SK-N-SH (cell line): ENCODE measurements around the gene NR6A1. TPM values are rescaled to one million over a fixed set of nuclear protein-coding genes. Genes with fewer than 3 reads are reported as not detected.

ENCODE experiments used
- CTCF ChIA-PET: fragments of 300-600, 350-600 bp; formaldehyde crosslinking; extraction: SDS; loops from one replicate; lab custom pipeline; 2021; lab: Yijun Ruan, JAX
- POLR2A ChIA-PET: fragments of 350-600 bp; sonication (Branson Sonifier 250); formaldehyde crosslinking; extraction: SDS; loops from one replicate; lab custom pipeline; 2020; ENCODE audit warnings: antibody characterized with exemption, inconsistent platforms; lab: Yijun Ruan, JAX
- DNase-seq: peaks from one replicate; pipeline ENCODE4 v3.0.0; 2012
- H2AFZ ChIP-seq: fragments of 200-600 bp; sonication (generic); 2 replicates; pipeline ENCODE4 v1.8.1; 2016; ENCODE audit warnings: antibody characterized with exemption, mild to moderate bottlenecking, low read depth
- H3F3A ChIP-seq: fragments of 200-600 bp; sonication (generic); replicated peaks from 2 replicates; pipeline ENCODE3; 2016; ENCODE audit warnings: antibody characterized with exemption, mild to moderate bottlenecking; ENCODE audit not compliant: insufficient read depth
- H3K27ac ChIP-seq, 2 experiments: fragments of 200-500 bp in 1 of 2; fragments of 200-600 bp in 1 of 2; sonication (Bioruptor generic) in 1 of 2; sonication (generic), shearing (Covaris generic) in 1 of 2; 2 replicates each; pipeline versions ENCODE4 v1.5.1 to v1.6.1; 2014 to 2016; ENCODE audit warnings: low read depth in 2 of 2, inconsistent platforms in 1 of 2, low read length in 1 of 2, mild to moderate bottlenecking in 1 of 2, mixed read lengths in 1 of 2
- H3K27me3 ChIP-seq: fragments of 200-600 bp; sonication (generic), shearing (Covaris generic); 2 replicates; pipeline ENCODE4 v1.6.1; 2016; ENCODE audit warnings: mixed run types; ENCODE audit not compliant: insufficient read depth
- H3K36me3 ChIP-seq, 2 experiments: fragments of 200-500 bp in 1 of 2; fragments of 200-600 bp in 1 of 2; sonication (Bioruptor generic) in 1 of 2; sonication (generic) in 1 of 2; replicated peaks in 1 of 2; 2 replicates each; pipeline versions ENCODE3 to v1.5.1; 2014 to 2016; ENCODE audit warnings: low read length in 1 of 2, mild to moderate bottlenecking in 1 of 2; ENCODE audit not compliant: insufficient read depth in 2 of 2, control insufficient read depth in 1 of 2
- H3K4me1 ChIP-seq, 2 experiments: fragments of 200-500 bp in 1 of 2; fragments of 200-600 bp in 1 of 2; sonication (Bioruptor generic) in 1 of 2; sonication (generic), shearing (Covaris generic) in 1 of 2; 2 replicates each; pipeline versions ENCODE4 v1.5.1 to v1.6.1; 2014 to 2016; ENCODE audit warnings: low read depth in 1 of 2, low read length in 1 of 2, mixed run types in 1 of 2; ENCODE audit not compliant: insufficient read depth in 2 of 2, control insufficient read depth in 1 of 2
- H3K4me2 ChIP-seq: fragments of 200-600 bp; sonication (generic), shearing (Covaris generic); 2 replicates; pipeline ENCODE4 v1.6.1; 2017; ENCODE audit warnings: mixed run types
- H3K4me3 ChIP-seq, 2 experiments: fragments of 200-500 bp in 1 of 2; fragments of 200-600 bp in 1 of 2; sonication (Bioruptor generic) in 1 of 2; sonication (generic), shearing (Covaris generic) in 1 of 2; 2 replicates each; pipeline versions ENCODE4 v1.5.1 to v1.8.1; 2014 to 2016; ENCODE audit warnings: low read depth in 2 of 2, inconsistent platforms in 1 of 2, low read length in 1 of 2, mild to moderate bottlenecking in 1 of 2, mixed read lengths in 1 of 2, moderate library complexity in 1 of 2
- H3K79me2 ChIP-seq: fragments of 200-600 bp; sonication (generic); 2 replicates; pipeline ENCODE4 v1.8.1; 2017; ENCODE audit warnings: mild to moderate bottlenecking; ENCODE audit not compliant: insufficient read depth
- H3K9ac ChIP-seq: fragments of 200-600 bp; sonication (generic); 2 replicates; pipeline ENCODE4 v1.6.1; 2017; ENCODE audit warnings: mixed run types
- H3K9me2 ChIP-seq: fragments of 200-600 bp; sonication (generic); 2 replicates; pipeline ENCODE4 v1.6.1; 2017; ENCODE audit warnings: mixed run types
- H3K9me3 ChIP-seq: fragments of 200-600 bp; sonication (generic); 2 replicates; pipeline ENCODE4 v1.6.1; 2017; ENCODE audit warnings: mixed run types, mild to moderate bottlenecking, moderate library complexity
- H4K20me1 ChIP-seq: fragments of 200-600 bp; sonication (generic); 2 replicates; pipeline ENCODE4 v1.6.1; 2017; ENCODE audit warnings: mild to moderate bottlenecking, mixed run types; ENCODE audit not compliant: insufficient read depth
- ELF1 ChIP-seq: IDR thresholded peaks from 2 replicates; pipeline ENCODE4 v1.4.0; 2012
- EZH2phosphoT487 ChIP-seq: fragments of 200-600 bp; sonication (generic); IDR thresholded peaks from 2 replicates; pipeline ENCODE4 v1.6.1; 2017; ENCODE audit warnings: low read depth, mixed run types, mild to moderate bottlenecking, antibody characterized with exemption, moderate library complexity, borderline replicate concordance
- FOXJ3 ChIP-seq: sonication (generic); formaldehyde crosslinking; IDR thresholded peaks from 2 replicates; pipeline ENCODE4 v1.5.1; 2020; ENCODE audit warnings: mild to moderate bottlenecking, missing genetic modification reagents
- GATA2 ChIP-seq: sonication (generic); formaldehyde crosslinking; IDR thresholded peaks from 2 replicates; pipeline ENCODE4 v1.5.0; 2020; ENCODE audit warnings: mild to moderate bottlenecking, missing genetic modification reagents
- JUND ChIP-seq: IDR thresholded peaks from 2 replicates; pipeline ENCODE4 v1.4.0; 2012
- MXI1 ChIP-seq: IDR thresholded peaks from 2 replicates; pipeline ENCODE4 v1.6.1; 2012; ENCODE audit warnings: mild to moderate bottlenecking, low read depth, low read length, improper control_type of control experiment
- POLR2AphosphoS5 ChIP-seq: IDR thresholded peaks from 2 replicates; pipeline ENCODE4 v1.6.1; 2012; ENCODE audit warnings: low read depth, low read length
- RAD21 ChIP-seq: IDR thresholded peaks from 2 replicates; pipeline ENCODE4 v1.6.1; 2012; ENCODE audit warnings: mild to moderate bottlenecking, low read length
- SIN3A ChIP-seq: IDR thresholded peaks from 2 replicates; pipeline ENCODE4 v1.6.1; 2012; ENCODE audit warnings: low read depth, mild to moderate bottlenecking, low read length, moderate library complexity, borderline replicate concordance
- SMC3 ChIP-seq: IDR thresholded peaks from 2 replicates; pipeline ENCODE4 v1.6.1; 2012; ENCODE audit warnings: low read depth, low read length, improper control_type of control experiment
- WGBS: methylation state at CpG from one replicate; pipeline ENCODE4 v1.1.6; 2017; ENCODE audit warnings: low lambda C conversion rate; 5-methylcytosine and 5-hydroxymethylcytosine counted together
- polyA plus RNA-seq, 3 experiments: library from polyadenylated mRNA; depleted of rRNA; stranded (reverse); fragments of >200 nt; gene quantifications; 2 replicates each; pipeline ENCODE4 v1.2.3, GENCODE V29; 2012
- TF ChIP-seq, protein P1 (sequence below): IDR thresholded peaks from 2 replicates; pipeline ENCODE4 v1.4.0; 2012; ENCODE audit warnings: low read depth, borderline replicate concordance
- TF ChIP-seq, protein P2 (sequence below): fragments of 150-350 bp; IDR thresholded peaks from 2 replicates; pipeline ENCODE4 v1.6.1; 2017; ENCODE audit warnings: antibody characterized with exemption, low read length, low read depth, borderline replicate concordance
- TF ChIP-seq, protein P3 (sequence below): IDR thresholded peaks from 2 replicates; pipeline ENCODE4 v1.4.0; 2012; ENCODE audit warnings: low read depth, borderline replicate concordance
- TF ChIP-seq, protein P4 (sequence below): fragments of 200-600 bp; sonication (generic); IDR thresholded peaks from 2 replicates; pipeline ENCODE4 v1.6.1; 2017; ENCODE audit warnings: antibody characterized with exemption, mild to moderate bottlenecking, moderate library complexity
- TF ChIP-seq, protein P5 (sequence below): IDR thresholded peaks from 2 replicates; pipeline ENCODE4 v1.6.1; 2012; ENCODE audit warnings: mild to moderate bottlenecking, low read depth, low read length, moderate library complexity
- TF ChIP-seq, protein P6 (sequence below): fragments of 150-350 bp; IDR thresholded peaks from 2 replicates; pipeline ENCODE4 v1.6.1; 2016; ENCODE audit warnings: mild to moderate bottlenecking, low read depth, low read length

NR6A1 gene
- polyA plus RNA-seq, 1 of the 3 experiments (the other 2 are of a cell fraction): 1.2 TPM

DNA sequence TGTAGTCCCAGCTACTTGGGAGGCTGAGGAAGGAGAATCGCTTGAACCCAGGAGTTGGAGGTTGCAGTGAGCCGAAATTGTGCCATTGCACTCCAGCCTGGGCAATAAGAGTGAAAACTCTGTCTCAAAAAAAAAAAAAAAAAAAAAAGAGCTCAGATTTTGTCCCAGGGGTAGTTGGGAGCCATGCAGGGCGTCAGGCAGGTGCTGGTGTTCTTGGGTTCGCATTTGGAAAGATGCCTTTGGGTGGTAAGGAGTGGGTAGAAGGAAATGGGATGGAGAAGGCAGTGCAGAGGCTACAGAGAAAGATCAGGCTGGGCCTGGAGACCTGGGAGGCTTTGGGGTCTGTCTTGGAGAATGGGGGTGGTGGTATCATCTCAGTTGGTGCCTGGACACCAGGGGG, 297.0 kb downstream of the NR6A1 start:
- Histone ChIP-seq H3K4me2 (no peak overlapping the region), H3K4me1 (peaks cover 0 to 10% of the 10 kb centered on the region in 2 experiments; a peak in 1 of 4 replicates), H3K36me3 (no peaks in the 10 kb centered on the region), H3K27me3 (no peaks in the 10 kb centered on the region; the same call in 1 of the 2 replicates), H3K9ac (no peak overlapping the region), H3K9me3 (no peaks in the 10 kb centered on the region), H3K9me2 (no peaks in the 10 kb centered on the region), H3K79me2 (no peaks in the 10 kb centered on the region), H3F3A (no peaks in the 10 kb centered on the region), H3K27ac (no peak overlapping the region), H4K20me1 (no peaks in the 10 kb centered on the region), H2AFZ (no peak overlapping the region)
- no peak for DNase-seq
- WGBS: 46% methylated on average over 4 of the region's 4 CpGs
- ChIA-PET POLR2A (no interaction called here), CTCF (interaction anchor here (1.3 to 3.0 kb wide), 4 partner anchors 12 to 81 kb away, joined by 3 to 10 read pairs (median 4); no protein-coding TSS in a partner anchor)
- TF ChIP-seq SIN3A: no peak
- no peak for TF ChIP-seq FOXJ3 (CRISPR knock-in tag)
- no peak for TF ChIP-seq GATA2
- TF ChIP-seq, protein P1, sequence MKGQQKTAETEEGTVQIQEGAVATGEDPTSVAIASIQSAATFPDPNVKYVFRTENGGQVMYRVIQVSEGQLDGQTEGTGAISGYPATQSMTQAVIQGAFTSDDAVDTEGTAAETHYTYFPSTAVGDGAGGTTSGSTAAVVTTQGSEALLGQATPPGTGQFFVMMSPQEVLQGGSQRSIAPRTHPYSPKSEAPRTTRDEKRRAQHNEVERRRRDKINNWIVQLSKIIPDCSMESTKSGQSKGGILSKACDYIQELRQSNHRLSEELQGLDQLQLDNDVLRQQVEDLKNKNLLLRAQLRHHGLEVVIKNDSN: no peak
- TF ChIP-seq, protein P2, sequence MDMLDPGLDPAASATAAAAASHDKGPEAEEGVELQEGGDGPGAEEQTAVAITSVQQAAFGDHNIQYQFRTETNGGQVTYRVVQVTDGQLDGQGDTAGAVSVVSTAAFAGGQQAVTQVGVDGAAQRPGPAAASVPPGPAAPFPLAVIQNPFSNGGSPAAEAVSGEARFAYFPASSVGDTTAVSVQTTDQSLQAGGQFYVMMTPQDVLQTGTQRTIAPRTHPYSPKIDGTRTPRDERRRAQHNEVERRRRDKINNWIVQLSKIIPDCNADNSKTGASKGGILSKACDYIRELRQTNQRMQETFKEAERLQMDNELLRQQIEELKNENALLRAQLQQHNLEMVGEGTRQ: no peak
- no peak for TF ChIP-seq ELF1
- no peak for TF ChIP-seq EZH2phosphoT487
- no peak for TF ChIP-seq MXI1
- TF ChIP-seq, protein P3, sequence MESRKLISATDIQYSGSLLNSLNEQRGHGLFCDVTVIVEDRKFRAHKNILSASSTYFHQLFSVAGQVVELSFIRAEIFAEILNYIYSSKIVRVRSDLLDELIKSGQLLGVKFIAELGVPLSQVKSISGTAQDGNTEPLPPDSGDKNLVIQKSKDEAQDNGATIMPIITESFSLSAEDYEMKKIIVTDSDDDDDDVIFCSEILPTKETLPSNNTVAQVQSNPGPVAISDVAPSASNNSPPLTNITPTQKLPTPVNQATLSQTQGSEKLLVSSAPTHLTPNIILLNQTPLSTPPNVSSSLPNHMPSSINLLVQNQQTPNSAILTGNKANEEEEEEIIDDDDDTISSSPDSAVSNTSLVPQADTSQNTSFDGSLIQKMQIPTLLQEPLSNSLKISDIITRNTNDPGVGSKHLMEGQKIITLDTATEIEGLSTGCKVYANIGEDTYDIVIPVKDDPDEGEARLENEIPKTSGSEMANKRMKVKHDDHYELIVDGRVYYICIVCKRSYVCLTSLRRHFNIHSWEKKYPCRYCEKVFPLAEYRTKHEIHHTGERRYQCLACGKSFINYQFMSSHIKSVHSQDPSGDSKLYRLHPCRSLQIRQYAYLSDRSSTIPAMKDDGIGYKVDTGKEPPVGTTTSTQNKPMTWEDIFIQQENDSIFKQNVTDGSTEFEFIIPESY: no peak
- TF ChIP-seq SMC3: no peak
- TF ChIP-seq, protein P4, sequence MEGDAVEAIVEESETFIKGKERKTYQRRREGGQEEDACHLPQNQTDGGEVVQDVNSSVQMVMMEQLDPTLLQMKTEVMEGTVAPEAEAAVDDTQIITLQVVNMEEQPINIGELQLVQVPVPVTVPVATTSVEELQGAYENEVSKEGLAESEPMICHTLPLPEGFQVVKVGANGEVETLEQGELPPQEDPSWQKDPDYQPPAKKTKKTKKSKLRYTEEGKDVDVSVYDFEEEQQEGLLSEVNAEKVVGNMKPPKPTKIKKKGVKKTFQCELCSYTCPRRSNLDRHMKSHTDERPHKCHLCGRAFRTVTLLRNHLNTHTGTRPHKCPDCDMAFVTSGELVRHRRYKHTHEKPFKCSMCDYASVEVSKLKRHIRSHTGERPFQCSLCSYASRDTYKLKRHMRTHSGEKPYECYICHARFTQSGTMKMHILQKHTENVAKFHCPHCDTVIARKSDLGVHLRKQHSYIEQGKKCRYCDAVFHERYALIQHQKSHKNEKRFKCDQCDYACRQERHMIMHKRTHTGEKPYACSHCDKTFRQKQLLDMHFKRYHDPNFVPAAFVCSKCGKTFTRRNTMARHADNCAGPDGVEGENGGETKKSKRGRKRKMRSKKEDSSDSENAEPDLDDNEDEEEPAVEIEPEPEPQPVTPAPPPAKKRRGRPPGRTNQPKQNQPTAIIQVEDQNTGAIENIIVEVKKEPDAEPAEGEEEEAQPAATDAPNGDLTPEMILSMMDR: no peak
- TF ChIP-seq, protein P5, sequence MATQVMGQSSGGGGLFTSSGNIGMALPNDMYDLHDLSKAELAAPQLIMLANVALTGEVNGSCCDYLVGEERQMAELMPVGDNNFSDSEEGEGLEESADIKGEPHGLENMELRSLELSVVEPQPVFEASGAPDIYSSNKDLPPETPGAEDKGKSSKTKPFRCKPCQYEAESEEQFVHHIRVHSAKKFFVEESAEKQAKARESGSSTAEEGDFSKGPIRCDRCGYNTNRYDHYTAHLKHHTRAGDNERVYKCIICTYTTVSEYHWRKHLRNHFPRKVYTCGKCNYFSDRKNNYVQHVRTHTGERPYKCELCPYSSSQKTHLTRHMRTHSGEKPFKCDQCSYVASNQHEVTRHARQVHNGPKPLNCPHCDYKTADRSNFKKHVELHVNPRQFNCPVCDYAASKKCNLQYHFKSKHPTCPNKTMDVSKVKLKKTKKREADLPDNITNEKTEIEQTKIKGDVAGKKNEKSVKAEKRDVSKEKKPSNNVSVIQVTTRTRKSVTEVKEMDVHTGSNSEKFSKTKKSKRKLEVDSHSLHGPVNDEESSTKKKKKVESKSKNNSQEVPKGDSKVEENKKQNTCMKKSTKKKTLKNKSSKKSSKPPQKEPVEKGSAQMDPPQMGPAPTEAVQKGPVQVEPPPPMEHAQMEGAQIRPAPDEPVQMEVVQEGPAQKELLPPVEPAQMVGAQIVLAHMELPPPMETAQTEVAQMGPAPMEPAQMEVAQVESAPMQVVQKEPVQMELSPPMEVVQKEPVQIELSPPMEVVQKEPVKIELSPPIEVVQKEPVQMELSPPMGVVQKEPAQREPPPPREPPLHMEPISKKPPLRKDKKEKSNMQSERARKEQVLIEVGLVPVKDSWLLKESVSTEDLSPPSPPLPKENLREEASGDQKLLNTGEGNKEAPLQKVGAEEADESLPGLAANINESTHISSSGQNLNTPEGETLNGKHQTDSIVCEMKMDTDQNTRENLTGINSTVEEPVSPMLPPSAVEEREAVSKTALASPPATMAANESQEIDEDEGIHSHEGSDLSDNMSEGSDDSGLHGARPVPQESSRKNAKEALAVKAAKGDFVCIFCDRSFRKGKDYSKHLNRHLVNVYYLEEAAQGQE: no peak
- no peak for TF ChIP-seq JUND
- no peak for TF ChIP-seq POLR2AphosphoS5
- TF ChIP-seq RAD21: no peak
- TF ChIP-seq, protein P6, sequence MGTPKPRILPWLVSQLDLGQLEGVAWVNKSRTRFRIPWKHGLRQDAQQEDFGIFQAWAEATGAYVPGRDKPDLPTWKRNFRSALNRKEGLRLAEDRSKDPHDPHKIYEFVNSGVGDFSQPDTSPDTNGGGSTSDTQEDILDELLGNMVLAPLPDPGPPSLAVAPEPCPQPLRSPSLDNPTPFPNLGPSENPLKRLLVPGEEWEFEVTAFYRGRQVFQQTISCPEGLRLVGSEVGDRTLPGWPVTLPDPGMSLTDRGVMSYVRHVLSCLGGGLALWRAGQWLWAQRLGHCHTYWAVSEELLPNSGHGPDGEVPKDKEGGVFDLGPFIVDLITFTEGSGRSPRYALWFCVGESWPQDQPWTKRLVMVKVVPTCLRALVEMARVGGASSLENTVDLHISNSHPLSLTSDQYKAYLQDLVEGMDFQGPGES: no peak
- TF ChIP-seq, all 33 proteins: peak for 0
- H3K4me3 ChIP-seq: no peak overlapping the region
